Mesothelial cell of epicardium (in vitro differentiated cells): Measurements from ENCODE around the gene LRMDA. TPM values are rescaled to one million over a fixed set of nuclear protein-coding genes. Genes with fewer than 3 reads are reported as not detected.
"Not testable (repeated sequence)": the region's sequence is repeated elsewhere in the genome, so short reads cannot be mapped to it uniquely, and the experiment has no call there.

ENCODE experiments used
- DNase-seq, 2 experiments: peaks; one replicate each; pipeline ENCODE4 v3.0.0; 2021; ENCODE audit warnings: low spot score in 2 of 2; ENCODE audit not compliant: unreplicated experiment in 2 of 2
- H3K27ac Mint-ChIP-seq: 2 replicates; pipeline ENCODE4 v1.8.0; 2021; ENCODE audit warnings: mixed read lengths
- H3K27me3 Mint-ChIP-seq: 2 replicates; pipeline ENCODE4 v1.8.0; 2021; ENCODE audit warnings: low read depth, mixed read lengths
- H3K36me3 Mint-ChIP-seq: 2 replicates; pipeline ENCODE4 v1.8.0; 2021; ENCODE audit warnings: mixed read lengths
- H3K4me1 Mint-ChIP-seq: 2 replicates; pipeline ENCODE4 v1.8.0; 2021; ENCODE audit warnings: mixed read lengths
- H3K4me3 Mint-ChIP-seq: 2 replicates; pipeline ENCODE4 v1.8.0; 2021; ENCODE audit warnings: mild to moderate bottlenecking, moderate library complexity, mixed read lengths
- H3K9me3 Mint-ChIP-seq: 2 replicates; pipeline ENCODE4 v1.8.0; 2021; ENCODE audit warnings: mixed read lengths
- total RNA-seq: library from RNA; stranded (reverse); gene quantifications from 3 replicates; pipeline ENCODE4 v1.2.1, GENCODE V29; 2021
- TF ChIP-seq, protein P1 (sequence below): fragments of 200-600 bp; sonication (generic); IDR thresholded peaks from one replicate; pipeline ENCODE4 v1.5.0; 2021; ENCODE audit warnings: antibody characterized with exemption; ENCODE audit not compliant: unreplicated experiment

The LRMDA gene
- total RNA-seq, 1 donor from 2014 or later: 2.0 TPM

DNA sequence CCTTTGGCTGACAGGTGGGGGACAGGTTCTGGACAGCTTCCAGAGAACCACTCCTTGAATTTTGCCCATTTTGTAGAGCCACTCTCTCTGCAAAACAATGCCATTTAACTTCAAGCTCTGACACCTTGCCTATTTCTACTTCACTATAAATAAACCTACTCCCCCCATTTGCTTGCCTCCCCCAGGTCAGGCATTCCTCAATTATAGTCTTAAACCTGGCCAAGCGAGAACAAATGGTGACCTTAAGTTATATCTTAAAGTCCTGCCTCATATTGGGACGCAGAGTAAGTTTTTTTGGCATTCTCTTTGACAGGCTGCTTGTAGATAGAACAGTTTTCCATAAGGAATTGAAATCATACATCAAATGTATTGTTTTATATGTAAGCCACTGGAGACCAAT lies 706.9 kb downstream of the LRMDA start:
- no peak for DNase-seq
- H3K36me3 Mint-ChIP-seq: no peaks in the 10 kb centered on the region
- TF ChIP-seq, protein P1, sequence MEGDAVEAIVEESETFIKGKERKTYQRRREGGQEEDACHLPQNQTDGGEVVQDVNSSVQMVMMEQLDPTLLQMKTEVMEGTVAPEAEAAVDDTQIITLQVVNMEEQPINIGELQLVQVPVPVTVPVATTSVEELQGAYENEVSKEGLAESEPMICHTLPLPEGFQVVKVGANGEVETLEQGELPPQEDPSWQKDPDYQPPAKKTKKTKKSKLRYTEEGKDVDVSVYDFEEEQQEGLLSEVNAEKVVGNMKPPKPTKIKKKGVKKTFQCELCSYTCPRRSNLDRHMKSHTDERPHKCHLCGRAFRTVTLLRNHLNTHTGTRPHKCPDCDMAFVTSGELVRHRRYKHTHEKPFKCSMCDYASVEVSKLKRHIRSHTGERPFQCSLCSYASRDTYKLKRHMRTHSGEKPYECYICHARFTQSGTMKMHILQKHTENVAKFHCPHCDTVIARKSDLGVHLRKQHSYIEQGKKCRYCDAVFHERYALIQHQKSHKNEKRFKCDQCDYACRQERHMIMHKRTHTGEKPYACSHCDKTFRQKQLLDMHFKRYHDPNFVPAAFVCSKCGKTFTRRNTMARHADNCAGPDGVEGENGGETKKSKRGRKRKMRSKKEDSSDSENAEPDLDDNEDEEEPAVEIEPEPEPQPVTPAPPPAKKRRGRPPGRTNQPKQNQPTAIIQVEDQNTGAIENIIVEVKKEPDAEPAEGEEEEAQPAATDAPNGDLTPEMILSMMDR: no peak
- peaks cover 62% of the 10 kb centered on the region for H3K4me1 Mint-ChIP-seq
- H3K4me3 Mint-ChIP-seq: no peak overlapping the region
- H3K9me3 Mint-ChIP-seq: no peaks in the 10 kb centered on the region
- H3K27ac Mint-ChIP-seq: no peak overlapping the region
- peaks cover 16% of the 10 kb centered on the region for H3K27me3 Mint-ChIP-seq

DNA sequence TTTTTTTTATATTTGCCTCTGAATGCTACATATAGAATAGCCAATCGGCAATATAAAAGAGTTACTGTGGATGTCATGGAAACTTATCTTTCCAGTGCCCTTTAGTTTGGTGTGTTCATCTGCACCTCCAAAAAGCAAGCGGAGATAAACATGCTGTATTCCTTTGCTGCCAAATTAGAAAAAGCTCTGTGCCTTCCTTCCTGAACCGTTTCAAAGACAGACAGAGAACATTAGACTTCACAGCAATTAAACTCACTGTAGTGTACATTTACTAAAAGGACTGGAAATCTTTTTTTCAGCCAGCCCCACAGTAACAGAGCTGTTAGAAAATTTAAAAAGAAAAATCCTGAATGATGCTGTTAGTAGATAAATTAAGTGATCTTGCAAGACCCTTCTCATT lies 707.5 kb downstream of the LRMDA start:
- no peaks in the 10 kb centered on the region for H3K36me3 Mint-ChIP-seq
- peaks cover 16% of the 10 kb centered on the region for H3K27me3 Mint-ChIP-seq
- TF ChIP-seq, protein P1: no peak
- no peak for DNase-seq
- no peak overlapping the region for H3K4me3 Mint-ChIP-seq
- peaks cover 56% of the 10 kb centered on the region for H3K4me1 Mint-ChIP-seq
- H3K9me3 Mint-ChIP-seq: no peaks in the 10 kb centered on the region
- H3K27ac Mint-ChIP-seq: no peak overlapping the region

DNA sequence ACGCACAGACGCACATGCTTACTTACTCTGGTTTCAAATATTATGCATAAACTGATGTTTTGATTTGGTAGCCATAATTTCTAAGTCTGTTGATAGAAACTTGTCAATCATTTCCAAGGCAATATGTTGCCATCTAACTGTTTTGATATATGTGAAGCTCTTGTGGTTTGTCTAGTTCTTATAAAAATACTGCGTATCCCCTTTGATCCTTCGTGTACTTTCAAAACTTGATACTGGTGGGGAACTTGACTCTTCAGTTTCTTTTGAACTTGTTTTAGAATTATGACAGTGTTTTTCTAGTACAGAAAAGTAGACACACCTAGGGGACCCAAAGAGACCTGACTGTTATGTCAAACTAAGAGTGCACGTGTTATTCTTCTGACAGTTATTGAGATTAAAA lies 708.0 kb downstream of the LRMDA start:
- peaks cover 51% of the 10 kb centered on the region for H3K4me1 Mint-ChIP-seq
- H3K4me3 Mint-ChIP-seq: no peak overlapping the region
- H3K27me3 Mint-ChIP-seq: peaks cover 16% of the 10 kb centered on the region
- no peak overlapping the region for H3K27ac Mint-ChIP-seq
- H3K9me3 Mint-ChIP-seq: no peaks in the 10 kb centered on the region
- H3K36me3 Mint-ChIP-seq: no peaks in the 10 kb centered on the region
- DNase-seq: no peak
- TF ChIP-seq, protein P1: no peak

DNA sequence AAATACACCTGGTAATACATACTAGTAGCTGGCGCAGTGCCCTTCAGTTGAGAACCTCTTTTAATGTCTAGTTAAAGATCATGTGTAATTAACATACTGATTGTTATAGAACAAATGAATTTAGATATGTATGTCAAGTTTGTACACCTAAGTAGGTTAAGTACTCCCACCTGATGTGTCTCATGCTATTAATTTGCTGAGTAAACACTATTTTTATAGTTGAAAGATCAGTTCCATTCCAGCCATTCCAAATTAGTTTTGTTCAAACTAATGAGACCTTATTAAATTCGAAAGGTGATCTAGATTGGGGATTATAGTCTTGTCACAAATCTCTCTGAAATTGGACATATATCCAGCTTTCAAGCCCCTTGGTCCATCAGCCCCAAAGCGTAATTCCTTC lies 710.0 kb downstream of the LRMDA start:
- H3K27ac Mint-ChIP-seq: no peak overlapping the region
- H3K27me3 Mint-ChIP-seq: peaks cover 21% of the 10 kb centered on the region
- H3K4me3 Mint-ChIP-seq: no peak overlapping the region
- H3K9me3 Mint-ChIP-seq: peaks cover 5% of the 10 kb centered on the region
- H3K36me3 Mint-ChIP-seq: peaks cover 5% of the 10 kb centered on the region
- TF ChIP-seq, protein P1: no peak
- peaks cover 41% of the 10 kb centered on the region for H3K4me1 Mint-ChIP-seq
- DNase-seq: no peak

DNA sequence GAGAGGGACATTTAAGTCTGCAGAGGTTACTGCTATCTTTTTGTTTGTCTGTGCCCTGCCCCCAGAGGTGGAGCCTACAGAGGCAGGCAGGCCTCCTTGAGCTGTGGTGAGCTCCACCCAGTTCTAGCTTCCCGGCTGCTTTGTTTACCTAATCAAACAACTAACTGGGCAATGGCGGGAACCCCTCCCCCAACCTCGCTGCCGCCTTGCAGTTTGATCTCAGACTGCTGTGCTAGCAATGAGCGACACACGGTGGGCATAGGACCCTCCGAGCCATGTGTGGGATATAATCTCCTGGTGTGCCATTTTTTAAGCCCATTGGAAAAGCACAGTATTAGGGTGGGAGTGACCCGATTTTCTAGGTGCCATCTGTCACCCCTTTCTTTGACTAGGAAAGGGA lies 716.8 kb downstream of the LRMDA start:
- Mint-ChIP-seq H3K4me1 (peaks cover 24% of the 10 kb centered on the region), H3K36me3 (peaks cover 13% of the 10 kb centered on the region), H3K9me3 (peaks cover 19% of the 10 kb centered on the region)
- H3K4me3 Mint-ChIP-seq, H3K27ac Mint-ChIP-seq, H3K27me3 Mint-ChIP-seq, DNase-seq: not testable (repeated sequence)

DNA sequence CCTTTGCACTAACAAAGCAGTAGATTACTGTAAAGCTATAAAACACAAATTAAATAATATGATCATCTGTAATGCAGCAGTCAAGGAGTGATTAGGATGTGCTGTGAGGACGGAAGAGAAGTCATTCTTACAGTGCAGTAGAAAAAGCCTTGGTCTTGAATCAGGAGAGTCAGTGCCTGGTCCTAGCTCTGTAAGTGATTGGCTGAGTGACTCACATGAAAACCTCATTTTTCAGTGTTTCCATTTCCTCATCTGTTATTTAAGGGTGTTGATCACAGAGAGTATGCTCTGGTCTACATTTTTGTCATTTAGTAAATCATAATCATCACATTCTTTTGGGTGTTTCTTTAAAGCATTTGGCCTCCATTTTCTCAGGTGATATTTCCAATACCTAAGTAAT lies 717.8 kb downstream of the LRMDA start:
- H3K27ac Mint-ChIP-seq: no peak overlapping the region
- peaks cover 24% of the 10 kb centered on the region for H3K4me1 Mint-ChIP-seq
- peaks cover 29% of the 10 kb centered on the region for H3K9me3 Mint-ChIP-seq
- H3K36me3 Mint-ChIP-seq: peaks cover 20% of the 10 kb centered on the region
- peaks cover 4% of the 10 kb centered on the region for H3K27me3 Mint-ChIP-seq
- H3K4me3 Mint-ChIP-seq: no peak overlapping the region
- TF ChIP-seq, protein P1: no peak
- DNase-seq: no peak
